Dedifferentiated amniotic fluid mesenchymal stem cell (primary cell): ENCODE measurements around the gene IGFALS.
"Not testable (repeated sequence)": the region's sequence is repeated elsewhere in the genome, so short reads cannot be mapped to it uniquely, and the experiment has no call there.

Experiments used
- DNase-seq: peaks from one replicate; pipeline ENCODE4 v3.0.0-alpha.2; 2016; ENCODE audit errors: extremely low spot score

The IGFALS gene

DNA sequence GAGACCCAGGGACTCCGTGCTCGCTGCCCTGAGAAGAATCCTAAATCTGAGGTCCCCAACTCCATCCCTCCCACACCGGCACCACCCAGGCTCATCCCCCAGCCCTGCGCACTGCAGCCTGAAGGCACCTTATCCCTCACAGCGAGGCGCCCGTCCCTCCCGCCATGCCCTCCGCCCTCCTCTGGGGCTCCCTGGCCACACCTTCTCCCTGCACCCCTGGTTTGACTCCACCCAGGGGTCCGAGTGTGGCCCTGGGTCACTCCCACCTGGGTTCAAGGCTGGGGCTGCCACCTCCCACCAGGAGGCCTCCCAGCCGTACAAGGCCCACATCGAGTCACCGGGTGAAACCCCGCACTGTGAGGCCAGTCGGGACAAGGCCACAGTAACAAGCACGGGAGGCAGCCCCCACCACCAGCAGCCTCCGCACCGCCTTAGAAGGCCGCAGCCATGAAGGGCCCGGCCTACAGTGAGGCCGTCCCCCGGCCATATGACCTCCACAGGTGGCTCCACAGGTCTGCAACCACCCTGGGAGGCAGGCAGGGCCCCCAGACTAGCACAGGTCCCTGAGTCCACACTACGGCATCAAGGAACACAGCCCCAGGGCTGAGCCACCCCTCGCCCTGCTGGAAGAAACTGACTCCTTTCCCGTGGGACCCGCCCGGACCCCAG lies 24.8 kb upstream of the IGFALS start:
- DNase-seq: no peak

DNA sequence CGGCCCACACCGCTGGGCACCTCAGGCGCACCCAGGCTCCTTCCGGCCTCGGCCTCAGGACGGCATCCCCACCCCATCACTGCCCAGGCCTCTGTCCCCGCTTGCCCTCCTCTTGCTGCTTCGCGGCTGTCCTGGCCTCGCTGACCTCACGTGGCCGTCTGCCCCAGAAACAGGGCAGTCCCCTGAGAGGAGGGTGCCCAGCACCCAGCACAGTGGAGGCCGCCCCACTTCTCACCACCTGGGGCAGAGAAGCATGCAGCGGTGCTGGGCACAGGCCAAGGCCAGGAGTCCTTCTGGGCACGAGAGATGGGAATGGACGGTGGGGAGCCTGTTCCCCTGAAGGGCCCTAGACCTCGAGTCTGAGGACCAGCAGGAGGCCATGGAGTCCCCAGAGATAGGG lies 24.2 kb upstream of the IGFALS start:
- DNase-seq: no peak

DNA sequence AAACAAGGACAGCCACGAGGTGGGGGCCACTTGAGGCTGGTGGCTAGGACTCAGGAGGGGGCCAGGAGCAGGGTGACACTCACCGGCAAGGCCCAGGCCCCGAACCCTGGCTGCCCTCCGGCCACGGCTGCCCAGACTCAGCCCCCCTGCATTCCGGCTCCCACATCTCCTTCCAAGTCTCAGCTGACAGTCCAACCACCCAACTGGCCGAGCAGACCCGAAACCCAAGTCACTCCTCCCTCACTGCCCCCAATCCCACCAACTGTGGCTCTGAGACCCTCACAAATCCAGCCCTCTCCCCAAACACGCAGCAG lies 23.7 kb upstream of the IGFALS start:
- no peak for DNase-seq

DNA sequence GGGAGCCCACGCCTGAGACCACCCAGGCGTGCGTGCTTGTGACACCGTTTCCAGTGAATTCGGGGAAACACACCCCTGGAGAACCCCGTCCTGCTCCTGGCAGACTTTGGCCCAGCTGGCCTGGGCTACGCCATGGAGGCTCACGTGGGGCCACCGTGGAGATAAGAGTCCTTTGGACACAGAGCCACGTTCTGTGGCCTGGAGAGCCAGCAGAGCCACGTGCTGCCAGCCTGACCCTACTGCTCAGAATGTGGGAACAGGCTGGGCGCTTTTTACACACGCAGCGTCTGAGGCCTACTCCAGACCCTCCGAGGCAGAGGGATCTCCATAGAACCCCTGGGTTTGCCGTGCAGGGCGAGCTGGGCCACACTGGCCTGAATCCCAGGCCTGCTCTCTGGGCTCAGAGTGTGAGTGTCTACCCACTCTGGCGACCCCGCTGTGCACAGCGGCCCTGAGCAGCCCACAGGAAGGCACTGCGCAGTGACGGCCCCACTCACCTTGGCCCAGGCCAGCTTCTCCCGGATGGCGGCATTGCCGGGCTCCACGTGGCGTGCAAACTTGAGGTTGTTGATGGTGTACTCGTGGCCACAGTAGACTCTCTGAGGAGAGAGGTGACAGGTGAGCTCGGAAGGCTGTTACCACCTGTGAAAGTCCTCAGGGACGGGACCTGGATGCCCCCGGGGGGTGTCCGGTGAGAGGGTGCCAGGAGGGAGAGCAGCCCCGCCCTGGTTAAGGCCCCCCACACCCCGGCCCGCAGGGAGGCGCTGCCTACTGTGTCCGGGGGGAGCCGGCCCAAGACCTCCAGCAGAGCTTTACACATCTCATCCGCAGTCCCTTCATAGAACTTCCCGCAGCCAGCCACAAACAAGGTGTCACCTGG lies 23.1 kb upstream of the IGFALS start:
- DNase-seq: no peak

DNA sequence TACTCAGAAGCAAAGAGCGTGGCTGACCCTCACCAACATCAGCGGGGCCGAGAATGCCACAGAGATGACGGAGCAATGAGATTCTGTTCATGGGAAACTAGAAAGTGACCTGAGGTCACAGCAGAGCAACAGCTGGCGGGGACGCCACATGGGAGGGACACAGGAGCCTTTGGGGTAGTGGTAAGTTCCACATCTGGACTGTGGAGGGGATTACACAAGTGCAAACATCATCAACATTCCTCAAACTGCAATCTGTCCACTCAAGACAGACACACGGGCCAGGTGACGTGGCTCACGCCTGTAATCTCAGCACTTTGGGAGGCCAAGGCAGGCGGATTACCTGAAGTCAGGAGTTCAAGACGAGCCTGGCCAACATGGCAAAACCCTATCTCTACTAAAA lies 22.0 kb upstream of the IGFALS start:
- no peak for DNase-seq

DNA sequence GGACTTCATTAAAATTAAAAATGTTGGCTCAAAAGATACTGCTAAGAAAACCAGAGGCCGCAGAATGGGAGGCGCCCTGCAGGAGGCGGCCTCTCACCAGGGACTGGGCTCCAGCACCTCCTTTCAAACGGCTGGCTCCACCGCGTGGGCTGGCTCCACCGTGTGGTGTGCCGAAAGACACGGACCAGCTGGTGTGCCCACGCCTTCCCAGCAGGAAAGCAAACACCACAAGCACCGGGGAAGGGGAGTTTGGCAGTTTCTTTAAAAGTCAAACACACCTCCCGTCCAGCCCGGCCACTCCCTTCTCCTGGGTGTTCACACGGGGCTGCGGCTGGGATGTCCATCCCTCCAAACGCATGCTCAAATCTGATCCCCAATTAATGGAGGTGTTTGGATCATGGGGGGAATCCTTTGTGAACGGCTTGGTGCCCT lies 19.2 kb upstream of the IGFALS start:
- peak; percentile 70 for DNase-seq

DNA sequence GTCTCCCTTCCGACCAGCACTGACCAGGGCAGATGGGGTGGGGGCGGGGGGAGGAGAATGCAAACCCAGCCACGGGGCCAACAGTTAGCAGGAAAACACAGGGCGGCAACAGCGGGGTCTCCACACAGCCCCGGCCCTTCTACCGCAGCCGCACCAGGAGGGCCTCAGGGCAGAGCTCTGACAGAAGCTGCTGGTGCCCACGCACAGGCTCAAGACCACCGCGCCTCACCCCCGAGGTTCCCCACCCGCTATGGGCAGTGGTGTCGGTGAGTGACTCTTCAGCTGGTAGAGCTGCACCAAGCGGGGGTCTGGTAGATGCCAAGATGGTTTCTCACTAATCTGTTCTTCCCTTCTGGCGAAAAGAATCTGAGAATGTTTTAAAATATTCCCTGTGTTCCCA lies 17.0 kb upstream of the IGFALS start:
- DNase-seq: no peak

DNA sequence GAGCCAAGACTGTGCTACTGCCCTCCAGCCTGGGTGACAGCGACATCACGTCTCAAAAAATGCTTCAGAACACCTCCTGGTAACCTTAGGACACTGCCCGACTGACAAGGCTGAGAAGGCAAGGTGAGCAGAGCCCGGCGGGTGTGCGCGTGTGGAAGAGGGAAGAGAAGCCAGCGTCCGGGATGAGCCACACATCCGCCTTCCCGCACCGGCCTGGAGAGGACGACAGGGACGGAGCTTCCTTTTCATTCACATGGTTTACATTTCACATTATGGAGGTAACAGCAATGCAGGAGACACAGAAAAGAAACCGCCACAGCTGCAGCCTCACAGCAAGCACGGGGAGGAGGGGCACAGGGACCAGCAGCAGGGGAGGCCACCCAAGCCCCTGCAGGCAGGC lies 16.6 kb upstream of the IGFALS start:
- no peak for DNase-seq

DNA sequence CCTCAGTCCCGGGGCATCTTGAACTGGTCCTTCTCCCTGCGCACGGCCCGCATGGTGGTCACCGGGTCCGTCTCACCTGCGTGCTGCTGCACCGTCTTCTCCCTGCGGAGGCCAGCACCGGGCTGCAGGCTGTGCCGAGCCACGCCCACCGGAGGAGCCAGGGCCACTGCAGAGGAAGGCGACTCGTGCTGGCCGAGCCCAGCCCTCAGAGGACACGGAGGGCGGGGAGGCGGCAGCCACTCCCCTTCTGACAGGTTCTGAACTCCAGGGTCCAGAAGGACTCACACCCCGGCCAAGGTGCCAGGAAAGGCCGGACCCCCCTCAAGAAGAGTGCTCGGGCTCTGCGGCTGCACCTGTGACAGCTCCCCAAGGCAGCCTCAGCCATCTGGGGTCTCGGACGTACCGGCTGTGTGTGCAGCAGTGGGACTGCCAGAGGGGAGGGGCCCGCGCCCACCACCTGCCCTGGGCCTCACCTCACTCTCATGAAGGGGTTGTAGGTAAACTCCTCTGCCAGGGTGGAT lies 15.8 kb upstream of the IGFALS start:
- no peak for DNase-seq

DNA sequence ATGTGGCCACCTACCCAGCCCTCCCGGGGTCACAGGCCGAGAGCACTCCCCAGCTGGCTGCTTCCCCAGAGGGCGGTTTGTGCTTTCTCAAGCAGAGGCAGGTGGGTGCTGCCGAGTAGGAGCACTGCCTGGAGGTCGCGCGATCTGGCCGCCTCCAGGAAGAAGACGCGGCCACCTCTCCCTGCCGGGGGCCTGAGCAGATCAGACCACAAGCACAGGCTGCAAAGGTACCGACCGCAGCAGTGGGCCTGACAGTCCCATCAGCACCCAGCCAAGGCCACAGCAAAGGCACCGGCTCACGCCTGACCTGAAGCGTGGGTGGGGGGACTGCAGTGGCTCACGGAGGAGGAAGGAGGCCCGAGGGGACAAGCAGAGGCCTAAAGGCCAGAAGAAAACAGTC lies 15.2 kb upstream of the IGFALS start:
- DNase-seq: no peak

DNA sequence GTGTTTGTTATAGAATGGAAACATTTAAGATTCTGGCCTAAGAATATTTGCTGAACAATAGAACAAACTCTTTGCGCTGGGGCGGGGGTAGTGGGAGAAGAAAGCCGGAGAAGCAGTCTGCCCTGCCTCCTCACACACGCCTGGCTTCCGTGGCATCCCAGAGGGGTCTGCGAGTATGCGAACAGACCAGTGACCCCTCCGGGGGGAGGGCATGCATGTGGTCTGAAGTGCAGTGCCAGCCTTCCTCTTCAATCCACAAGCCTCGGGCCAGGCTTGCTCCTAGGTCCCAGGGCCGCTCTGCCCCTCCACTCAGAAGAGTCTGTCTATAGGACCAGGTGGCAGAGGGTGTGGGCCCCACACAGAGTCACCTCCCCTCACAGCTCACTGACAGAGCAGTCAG lies 14.1 kb upstream of the IGFALS start:
- no peak for DNase-seq

DNA sequence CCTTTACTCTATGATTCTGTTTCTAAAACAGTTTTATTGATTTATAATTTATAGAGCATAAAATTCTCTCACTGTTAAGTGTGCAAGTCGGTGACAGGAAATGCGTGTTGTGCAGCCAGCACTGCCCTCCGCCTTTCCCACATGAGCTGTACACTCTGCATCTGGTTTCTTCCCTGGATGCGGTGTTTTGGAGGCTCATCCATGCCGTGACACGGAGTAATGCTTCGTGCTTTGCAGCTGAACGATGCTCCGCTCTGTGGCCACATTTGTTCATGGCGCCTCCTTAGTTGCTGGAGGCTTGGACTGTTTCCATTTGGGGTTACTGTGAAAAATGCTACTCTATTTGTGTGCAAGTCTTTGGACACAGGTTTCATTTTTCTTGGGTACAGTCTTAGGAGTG lies 7.2 kb upstream of the IGFALS start:
- DNase-seq: no peak

DNA sequence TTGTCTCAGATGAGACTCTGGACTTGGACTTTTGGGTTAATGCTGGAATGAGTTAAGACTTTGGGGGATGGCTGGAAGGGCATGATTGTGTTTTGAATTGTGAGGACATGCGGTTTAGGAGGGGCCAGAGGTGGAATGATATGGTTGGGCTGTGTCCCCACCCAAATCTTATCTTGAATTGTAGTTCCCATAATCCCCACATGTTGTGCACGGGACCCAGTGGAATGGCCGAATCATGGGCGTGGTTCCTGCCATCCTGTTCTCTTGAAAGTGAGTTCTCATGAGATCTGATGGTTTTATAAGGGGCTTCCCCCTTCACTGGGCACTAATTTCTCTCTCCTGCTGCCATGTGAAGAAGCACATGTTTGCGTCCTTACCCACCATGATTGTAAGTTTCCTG lies 5.8 kb upstream of the IGFALS start:
- DNase-seq: not testable (repeated sequence)

DNA sequence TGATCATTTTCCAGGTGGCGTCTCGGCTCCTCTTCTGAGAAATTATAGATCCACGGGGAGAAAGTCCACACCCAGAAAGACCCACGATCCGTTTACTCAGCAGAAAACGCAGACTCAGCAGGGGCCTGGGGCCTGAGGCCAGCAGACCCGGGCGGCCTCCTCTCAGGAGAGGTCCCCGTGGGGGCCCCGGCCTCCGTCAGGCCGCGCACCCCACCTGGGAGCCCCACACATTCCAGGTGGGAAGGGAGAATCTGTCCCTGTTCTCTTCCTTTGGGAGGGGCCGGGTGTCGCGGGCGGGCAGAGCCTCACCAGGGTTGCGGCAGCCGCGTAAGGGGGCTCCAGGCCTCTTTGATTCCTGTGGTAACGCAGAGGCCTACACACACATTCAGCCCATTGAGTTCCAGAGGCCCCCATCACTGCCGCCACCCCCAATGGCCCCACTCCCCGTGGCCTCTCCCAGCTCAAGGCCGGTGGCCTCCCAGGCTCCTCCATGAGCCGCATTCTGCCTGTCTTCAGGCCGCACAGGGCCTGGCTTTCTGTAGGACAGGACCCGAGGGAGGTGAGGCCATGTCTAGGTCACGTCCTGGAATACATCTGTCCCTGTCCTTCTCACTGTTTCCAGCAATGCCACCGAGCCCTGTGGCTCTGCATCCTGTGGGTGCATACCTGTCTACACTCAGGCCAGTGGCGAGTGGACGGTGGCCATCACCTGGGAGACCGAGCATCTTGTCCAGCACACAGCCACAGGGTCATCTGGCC lies 1.6 kb upstream of the IGFALS start:
- no peak for DNase-seq

DNA sequence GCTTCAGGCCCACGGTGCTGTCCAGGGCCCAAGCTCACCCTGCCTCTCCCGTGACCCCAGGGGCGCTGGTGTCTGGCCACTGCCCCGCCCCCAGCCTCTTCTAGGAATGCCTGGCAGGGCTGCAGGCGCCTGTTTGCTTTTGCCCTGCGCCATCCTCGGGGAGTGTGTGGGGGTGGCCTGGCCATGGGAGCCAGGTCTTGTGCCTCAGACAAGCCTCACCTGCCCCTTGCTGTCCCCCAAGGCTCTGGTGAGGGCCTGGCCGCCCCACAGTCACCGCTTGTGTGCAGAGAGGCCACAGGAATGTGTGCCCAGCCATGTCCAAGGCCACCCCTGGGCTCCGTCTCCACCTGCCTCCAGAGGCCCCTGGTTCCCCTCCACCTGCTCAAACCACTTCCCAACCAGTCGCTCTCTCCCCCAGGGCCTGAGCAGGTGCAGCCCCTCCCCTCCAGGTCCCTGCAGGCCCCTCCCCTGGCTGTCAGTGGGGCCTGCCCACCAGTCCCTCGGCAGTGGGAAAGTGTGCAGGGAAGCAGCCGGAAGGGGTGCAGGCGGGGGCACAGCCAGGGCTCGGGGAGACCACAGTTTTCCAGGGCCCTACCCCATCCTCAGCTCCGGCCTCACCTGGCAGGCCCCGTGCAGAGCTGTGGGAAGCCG lies 841 bp upstream of the IGFALS start:
- DNase-seq: no peak

DNA sequence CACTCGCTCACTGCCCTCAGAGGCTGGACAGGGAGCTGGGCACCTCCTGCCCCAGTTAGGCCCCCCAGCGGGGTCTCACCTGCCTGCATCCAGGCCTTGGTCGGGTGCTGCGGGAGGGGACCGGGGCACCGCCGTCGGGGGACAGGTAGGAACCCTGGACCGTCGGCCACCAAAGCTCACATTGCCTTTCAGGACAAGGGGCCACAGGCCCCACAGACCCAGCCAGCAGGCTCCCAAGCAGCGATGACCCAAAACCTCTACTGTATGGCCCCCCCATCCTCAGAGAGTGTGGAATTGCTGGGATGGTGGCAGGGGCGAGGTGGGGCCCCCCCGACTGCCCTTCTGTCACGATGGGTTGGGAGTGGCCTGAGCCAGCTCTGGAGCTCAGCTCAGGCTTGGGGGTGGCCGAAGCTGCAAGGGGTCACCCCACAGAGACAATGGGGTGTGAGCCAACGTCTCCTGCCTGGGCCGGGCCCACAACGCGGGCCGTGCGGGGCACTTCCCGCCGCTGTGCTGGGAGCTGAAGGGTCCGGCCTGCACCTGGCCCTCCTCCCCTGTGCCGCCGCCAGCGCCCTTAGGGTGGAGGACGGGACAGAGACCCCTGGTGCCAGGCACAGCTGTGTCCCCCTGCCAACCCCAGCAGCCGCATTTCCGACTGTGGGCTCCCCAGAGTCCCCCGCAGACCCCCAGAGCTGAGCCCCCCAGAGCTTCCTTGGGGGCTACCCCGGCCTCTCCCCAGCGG lies 498 bp downstream of the IGFALS start:
- no peak for DNase-seq

DNA sequence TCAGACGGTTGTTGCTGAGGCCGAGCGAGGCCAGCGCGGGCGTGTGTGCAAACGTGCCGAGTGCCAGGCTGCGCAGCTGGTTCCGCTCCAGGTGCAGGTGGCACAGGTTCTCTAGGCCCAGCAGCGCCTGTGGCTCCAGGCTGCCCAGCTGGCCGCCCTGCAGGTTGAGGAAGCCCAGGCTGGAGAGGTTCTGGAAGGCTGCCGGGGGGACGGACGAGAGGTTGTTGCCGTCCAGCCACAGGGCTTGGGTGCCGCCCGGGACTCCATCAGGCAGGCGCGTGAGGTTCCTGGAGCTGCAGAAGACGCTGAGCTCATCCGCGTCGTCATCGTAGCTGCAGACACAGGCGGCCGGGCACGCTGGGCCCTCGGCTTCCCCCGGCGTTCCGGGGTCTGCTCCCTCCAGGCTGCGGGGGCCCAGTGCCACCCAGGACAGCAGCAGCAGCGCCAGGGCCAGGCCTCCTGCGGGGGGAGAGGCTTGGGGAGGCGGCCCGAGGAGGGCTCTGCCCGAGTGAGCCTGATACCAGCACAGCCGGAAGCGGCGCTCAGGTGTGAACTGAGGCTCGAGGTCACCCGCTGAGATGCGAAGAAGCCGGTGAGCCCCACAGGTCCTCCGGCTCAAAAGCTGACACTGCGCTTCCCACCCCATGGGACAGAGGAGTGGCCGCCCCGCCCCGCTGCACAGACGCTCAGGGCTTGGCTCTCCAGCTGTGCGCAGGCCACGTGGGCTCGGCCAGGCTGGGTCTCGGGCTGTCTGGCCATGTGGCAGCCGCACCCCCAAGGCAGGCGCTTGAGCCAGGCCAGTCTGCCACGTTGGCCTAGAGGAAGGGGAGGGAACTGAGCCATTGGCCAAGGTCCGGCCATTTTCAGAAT lies 1.3 kb downstream of the IGFALS start:
- DNase-seq: no peak

DNA sequence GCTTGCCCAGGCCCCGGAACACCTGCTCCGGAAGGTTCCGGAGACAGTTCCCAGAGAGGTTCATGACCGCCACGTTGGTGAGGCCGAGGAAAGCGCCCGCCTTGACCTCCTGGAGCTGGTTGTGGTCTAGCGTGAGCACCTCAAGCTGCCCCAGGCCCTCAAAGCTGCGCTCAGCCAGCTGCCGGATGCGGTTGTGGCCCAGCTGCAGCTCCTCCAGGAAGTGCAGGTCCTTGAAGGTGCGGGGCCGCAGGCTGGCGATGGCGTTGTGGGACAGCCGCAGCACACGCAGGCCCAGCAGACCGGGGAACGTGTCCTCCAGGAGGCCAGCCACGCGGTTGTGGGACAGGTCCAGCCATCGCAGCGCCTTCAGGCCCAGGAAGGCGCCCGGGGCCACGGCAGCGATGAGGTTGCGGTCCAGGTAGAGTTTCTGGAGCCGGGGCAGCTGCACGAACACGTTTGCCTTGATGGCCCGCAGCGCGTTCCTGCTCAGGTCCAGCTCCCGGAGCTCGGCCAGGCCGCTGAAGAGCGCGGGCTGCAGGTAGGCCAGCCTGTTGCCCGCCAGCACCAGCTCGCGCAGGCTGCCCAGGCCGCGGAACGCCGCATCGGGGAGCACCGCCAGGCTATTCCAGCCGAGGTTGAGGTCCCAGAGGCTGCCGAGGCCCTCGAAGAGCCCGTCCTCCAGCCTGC lies 2.1 kb downstream of the IGFALS start:
- DNase-seq: no peak

DNA sequence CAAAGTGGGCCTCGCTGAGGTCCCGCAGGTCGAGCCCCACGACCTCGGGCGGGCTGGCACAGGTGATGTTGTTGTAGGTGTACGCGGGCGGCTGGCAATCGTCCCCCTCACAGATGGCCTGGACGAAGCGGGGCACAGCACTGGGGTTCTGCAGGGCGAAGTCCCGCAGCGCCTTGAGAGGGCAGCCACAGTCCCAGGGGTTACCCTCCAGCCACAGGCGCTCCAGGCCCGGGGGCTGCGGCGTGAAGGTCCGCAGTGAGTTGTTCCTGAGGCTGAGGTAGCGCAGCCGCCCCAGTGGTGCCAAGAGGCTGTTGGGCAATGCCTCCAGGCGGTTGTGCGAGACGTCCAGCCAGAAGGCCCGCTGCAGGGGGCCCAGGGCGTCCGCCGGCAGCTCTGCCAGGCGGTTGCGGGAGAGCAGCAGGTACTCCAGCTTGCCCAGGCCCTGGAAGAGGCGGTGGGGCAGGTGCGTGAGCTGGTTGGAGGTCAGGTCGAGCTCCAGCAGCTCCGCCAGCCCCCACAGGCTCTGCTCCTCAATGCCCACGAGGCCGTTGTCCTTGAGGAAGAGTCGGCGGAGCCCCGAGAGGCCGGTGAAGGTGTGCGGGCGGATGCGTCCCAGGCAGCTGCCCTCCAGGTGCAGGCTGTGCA lies 2.8 kb downstream of the IGFALS start:
- no peak for DNase-seq
